Ishikawa (cell line): ENCODE measurements around the gene ZNF467.

Source experiments
- CREB1 ChIP-seq: IDR thresholded peaks from 2 replicates; pipeline ENCODE4 v1.6.1; 2012; ENCODE audit warnings: low read depth
- EGR1 ChIP-seq: IDR thresholded peaks from 2 replicates; pipeline ENCODE4 v1.6.1; 2012
- FOXM1 ChIP-seq: IDR thresholded peaks from 2 replicates; pipeline ENCODE4 v1.6.1; 2012; ENCODE audit warnings: low read depth, borderline replicate concordance
- NFIC ChIP-seq: IDR thresholded peaks from 2 replicates; pipeline ENCODE4 v1.6.1; 2012
- RAD21 ChIP-seq: IDR thresholded peaks from 2 replicates; pipeline ENCODE4 v1.6.1; 2012; ENCODE audit warnings: low read depth
- TCF12 ChIP-seq: IDR thresholded peaks from 2 replicates; pipeline ENCODE4 v1.6.1; 2012; ENCODE audit warnings: low read depth
- YY1 ChIP-seq: IDR thresholded peaks from 2 replicates; pipeline ENCODE4 v1.6.1; 2012; ENCODE audit warnings: low read depth
- TF ChIP-seq, protein P1 (sequence below): IDR thresholded peaks from 2 replicates; pipeline ENCODE4 v1.6.1; 2012

GRCh38 chr7:149766135-149766675, 7.2 kb downstream of the ZNF467 start:
- TF ChIP-seq RAD21 (no peak), YY1 (no peak), TCF12 (no peak), NFIC (no peak), EGR1 (no peak), FOXM1 (no peak), CREB1 (no peak)
- TF ChIP-seq, protein P1, sequence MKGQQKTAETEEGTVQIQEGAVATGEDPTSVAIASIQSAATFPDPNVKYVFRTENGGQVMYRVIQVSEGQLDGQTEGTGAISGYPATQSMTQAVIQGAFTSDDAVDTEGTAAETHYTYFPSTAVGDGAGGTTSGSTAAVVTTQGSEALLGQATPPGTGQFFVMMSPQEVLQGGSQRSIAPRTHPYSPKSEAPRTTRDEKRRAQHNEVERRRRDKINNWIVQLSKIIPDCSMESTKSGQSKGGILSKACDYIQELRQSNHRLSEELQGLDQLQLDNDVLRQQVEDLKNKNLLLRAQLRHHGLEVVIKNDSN: no peak
